AG04450 (cell line): ENCODE measurements around the gene PRMT5. TPM values are rescaled to one million over a fixed set of nuclear protein-coding genes. Genes with fewer than 3 reads are reported as not detected.

Experiments used
- CTCF ChIA-PET: fragments of 300-600, 350-600 bp; formaldehyde crosslinking; extraction: SDS; loops from one replicate; lab custom pipeline; 2022; ENCODE audit warnings: antibody characterized with exemption, inconsistent platforms; lab: Charles Lee
- POLR2A ChIA-PET: fragments of 350-600 bp; formaldehyde crosslinking; extraction: SDS; loops from one replicate; lab custom pipeline; 2021; ENCODE audit warnings: antibody characterized with exemption, inconsistent platforms; lab: Yijun Ruan, JAX
- DNase-seq: peaks from one replicate; pipeline ENCODE4 v3.0.0-alpha.2; 2011; ENCODE audit warnings: low read depth, low spot score
- H3K27ac ChIP-seq: one replicate; pipeline ENCODE4 v1.5.1; 2012; ENCODE audit warnings: low read depth, low read length, control low read depth
- H3K27me3 ChIP-seq: one replicate; pipeline ENCODE4 v1.6.0; 2012; ENCODE audit warnings: low read length; ENCODE audit not compliant: control insufficient read depth, insufficient read depth
- H3K4me3 ChIP-seq: 2 replicates; pipeline ENCODE4 v1.5.1; 2011; ENCODE audit warnings: mild to moderate bottlenecking, low read depth, low read length, control low read depth
- H3K9me3 ChIP-seq: 2 replicates; pipeline ENCODE4 v1.5.1; 2012; ENCODE audit warnings: low read length; ENCODE audit not compliant: control insufficient read depth, insufficient read depth
- CTCF ChIP-seq: IDR thresholded peaks from 2 replicates; pipeline ENCODE4 v1.5.1; 2011; ENCODE audit warnings: low read depth, low read length, control low read depth, inconsistent platforms
- polyA plus RNA-seq: library from polyadenylated mRNA; depleted of rRNA; stranded (reverse); fragments of >200 nt; gene quantifications from 2 replicates; pipeline ENCODE4 v1.2.3, GENCODE V29; 2011

Gene PRMT5
- polyA plus RNA-seq, 1 experiment = 125 TPM

- ChIA-PET CTCF (no interaction called here), POLR2A (no interaction called here)
- DNase-seq = no peak
Measured at GRCh38 chr14:22906073-22906472, 23.1 kb downstream of the PRMT5 start.

GRCh38 chr14:22905627-22906026 is 23.5 kb downstream of the PRMT5 start:
- no peak for DNase-seq
- H3K27me3 ChIP-seq = no peaks in the 10 kb centered on the region
- H3K27ac ChIP-seq = no peak overlapping the region
- ChIA-PET POLR2A (no interaction called here), CTCF (no interaction called here)
- TF ChIP-seq CTCF = no peak
- H3K9me3 ChIP-seq = no peaks in the 10 kb centered on the region
- no peak overlapping the region for H3K4me3 ChIP-seq

More at GRCh38 chr14:22906073-22906472, 23.1 kb downstream of the PRMT5 start:
- H3K9me3 ChIP-seq = no peaks in the 10 kb centered on the region
- no peak overlapping the region for H3K27ac ChIP-seq
- no peaks in the 10 kb centered on the region for H3K27me3 ChIP-seq
- H3K4me3 ChIP-seq = no peak overlapping the region
- no peak for TF ChIP-seq CTCF

- Histone ChIP-seq H3K27ac (no peak overlapping the region), H3K4me3 (no peak overlapping the region), H3K9me3 (no peaks in the 10 kb centered on the region), H3K27me3 (no peaks in the 10 kb centered on the region)
- CTCF ChIA-PET = interaction anchor here (1.5 to 9.0 kb wide), 4 partner anchors 31 to 348 kb away, joined by 3 to 89 read pairs (median 44); partner anchors contain the start of gene LRP10
- no peak for DNase-seq
- POLR2A ChIA-PET = no interaction called here
- no peak for TF ChIP-seq CTCF
Measured at GRCh38 chr14:22903742-22904087, 25.5 kb downstream of the PRMT5 start.

GRCh38 chr14:22901799-22902198 is 27.4 kb downstream of the PRMT5 start:
- H3K27me3 ChIP-seq = no peaks in the 10 kb centered on the region
- H3K9me3 ChIP-seq = no peaks in the 10 kb centered on the region
- no peak overlapping the region for H3K27ac ChIP-seq
- POLR2A ChIA-PET = no interaction called here
- DNase-seq = no peak
- no peak overlapping the region for H3K4me3 ChIP-seq
- TF ChIP-seq CTCF = no peak
- CTCF ChIA-PET = interaction anchor here (0.7 to 9.0 kb wide), 11 partner anchors 9 to 346 kb away, joined by 3 to 89 read pairs (median 7); partner anchors contain the start of gene LRP10

- DNase-seq = peak; percentile 53
Measured at GRCh38 chr14:22900081-22900799, 28.9 kb downstream of the PRMT5 start.

More at GRCh38 chr14:22900081-22900799, 28.9 kb downstream of the PRMT5 start:
- CTCF ChIA-PET = interaction anchor here (0.5 to 9.0 kb wide), 33 partner anchors 9 to 512 kb away, joined by 3 to 89 read pairs (median 6); partner anchors contain the start of genes LRP10, MRPL52, PRMT5 and RBM23
- H3K4me3 ChIP-seq = no peak overlapping the region
- H3K27me3 ChIP-seq = no peaks in the 10 kb centered on the region
- H3K9me3 ChIP-seq = no peaks in the 10 kb centered on the region
- TF ChIP-seq CTCF = peak; percentile 66
- POLR2A ChIA-PET = interaction anchor here (0.7 kb wide), 1 partner anchor 66 kb away, joined by 3 read pairs; no protein-coding TSS in a partner anchor
- no peak overlapping the region for H3K27ac ChIP-seq
